SK-N-SH treated with all-trans-retinoic acid at 6 μM for 48 hours (cell line): ENCODE measurements around the gene ZEB1.

Experiments used
- CSDC2 ChIP-seq: fragments of 250-450 bp; sonication (Bioruptor Pico); IDR thresholded peaks from 2 replicates; pipeline ENCODE4 v1.5.0; 2020; ENCODE audit warnings: mild to moderate bottlenecking, moderate library complexity
- OSR1 ChIP-seq: fragments of 250-450 bp; sonication (Bioruptor Pico); IDR thresholded peaks from 2 replicates; pipeline ENCODE4 v1.8.0; 2022; ENCODE audit warnings: moderate library complexity, mild to moderate bottlenecking, inconsistent platforms
- TOX ChIP-seq: fragments of 250-450 bp; sonication (Bioruptor Pico); IDR thresholded peaks from 2 replicates; pipeline ENCODE4 v1.8.0; 2021; ENCODE audit warnings: mild to moderate bottlenecking, moderate library complexity, borderline replicate concordance
- ZNF565 ChIP-seq: fragments of 450-650 bp; formaldehyde crosslinking; conservative IDR thresholded peaks from 2 replicates; pipeline ENCODE4 v1.5.0; 2020; ENCODE audit warnings: low read depth, mild to moderate bottlenecking, moderate library complexity
- TF ChIP-seq, protein P1 (sequence below): fragments of 250-450 bp; sonication (Bioruptor Pico); IDR thresholded peaks from 2 replicates; pipeline ENCODE4 v1.5.1; 2020; ENCODE audit warnings: low read depth, mild to moderate bottlenecking, moderate library complexity
- TF ChIP-seq, protein P2 (sequence below): fragments of 250-450 bp; sonication (Bioruptor Pico); IDR thresholded peaks from 2 replicates; pipeline ENCODE4 v1.8.0; 2020; ENCODE audit warnings: mild to moderate bottlenecking, moderate library complexity, borderline replicate concordance

DNA sequence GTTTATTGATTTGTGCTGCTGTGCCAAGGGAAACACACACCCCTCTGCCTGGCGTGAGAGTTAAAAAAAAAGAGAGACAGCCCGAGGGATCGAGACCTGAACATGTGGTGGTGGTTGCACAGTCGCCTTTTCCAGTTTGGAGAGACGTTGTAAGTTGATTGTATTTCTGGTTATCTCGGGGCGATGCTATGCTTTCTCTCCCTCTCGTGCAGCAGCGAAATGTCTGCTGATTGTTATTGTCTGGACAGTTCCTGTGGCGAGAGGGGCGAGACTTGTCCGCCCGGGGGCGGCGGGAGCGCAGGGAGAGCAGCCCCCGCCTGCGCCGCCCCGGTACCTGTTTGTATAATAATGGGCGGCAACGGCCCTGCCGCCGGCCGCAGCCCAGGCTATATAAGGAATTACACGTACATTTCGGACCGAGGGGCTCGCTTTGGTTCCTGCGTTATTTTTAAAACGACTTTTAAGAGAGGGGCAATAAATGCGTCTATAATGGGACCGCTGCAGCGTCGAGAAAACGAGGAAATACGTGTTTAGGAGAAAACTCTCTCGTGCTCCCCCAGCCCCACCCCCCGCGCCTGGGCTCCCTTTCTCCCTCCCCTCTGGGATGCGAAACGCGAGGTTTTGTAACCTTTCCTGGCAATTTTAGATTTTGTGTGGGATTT is 1.7 kb downstream of the ZEB1 start:
- TF ChIP-seq, protein P1, sequence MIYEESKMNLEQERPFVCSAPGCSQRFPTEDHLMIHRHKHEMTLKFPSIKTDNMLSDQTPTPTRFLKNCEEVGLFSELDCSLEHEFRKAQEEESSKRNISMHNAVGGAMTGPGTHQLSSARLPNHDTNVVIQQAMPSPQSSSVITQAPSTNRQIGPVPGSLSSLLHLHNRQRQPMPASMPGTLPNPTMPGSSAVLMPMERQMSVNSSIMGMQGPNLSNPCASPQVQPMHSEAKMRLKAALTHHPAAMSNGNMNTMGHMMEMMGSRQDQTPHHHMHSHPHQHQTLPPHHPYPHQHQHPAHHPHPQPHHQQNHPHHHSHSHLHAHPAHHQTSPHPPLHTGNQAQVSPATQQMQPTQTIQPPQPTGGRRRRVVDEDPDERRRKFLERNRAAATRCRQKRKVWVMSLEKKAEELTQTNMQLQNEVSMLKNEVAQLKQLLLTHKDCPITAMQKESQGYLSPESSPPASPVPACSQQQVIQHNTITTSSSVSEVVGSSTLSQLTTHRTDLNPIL: no peak
- TF ChIP-seq OSR1 (CRISPR knock-in tag): no peak
- TF ChIP-seq TOX: no peak
- no peak for TF ChIP-seq ZNF565 (CRISPR knock-in tag)
- no peak for TF ChIP-seq CSDC2
- TF ChIP-seq, protein P2, sequence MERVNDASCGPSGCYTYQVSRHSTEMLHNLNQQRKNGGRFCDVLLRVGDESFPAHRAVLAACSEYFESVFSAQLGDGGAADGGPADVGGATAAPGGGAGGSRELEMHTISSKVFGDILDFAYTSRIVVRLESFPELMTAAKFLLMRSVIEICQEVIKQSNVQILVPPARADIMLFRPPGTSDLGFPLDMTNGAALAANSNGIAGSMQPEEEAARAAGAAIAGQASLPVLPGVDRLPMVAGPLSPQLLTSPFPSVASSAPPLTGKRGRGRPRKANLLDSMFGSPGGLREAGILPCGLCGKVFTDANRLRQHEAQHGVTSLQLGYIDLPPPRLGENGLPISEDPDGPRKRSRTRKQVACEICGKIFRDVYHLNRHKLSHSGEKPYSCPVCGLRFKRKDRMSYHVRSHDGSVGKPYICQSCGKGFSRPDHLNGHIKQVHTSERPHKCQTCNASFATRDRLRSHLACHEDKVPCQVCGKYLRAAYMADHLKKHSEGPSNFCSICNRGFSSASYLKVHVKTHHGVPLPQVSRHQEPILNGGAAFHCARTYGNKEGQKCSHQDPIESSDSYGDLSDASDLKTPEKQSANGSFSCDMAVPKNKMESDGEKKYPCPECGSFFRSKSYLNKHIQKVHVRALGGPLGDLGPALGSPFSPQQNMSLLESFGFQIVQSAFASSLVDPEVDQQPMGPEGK (CRISPR knock-in tag): peak; percentile 65; the same call in 1 of the 2 replicates
